Mesothelial cell of epicardium (in vitro differentiated cells): Measurements from ENCODE around the gene WNK2. TPM values are rescaled to one million over a fixed set of nuclear protein-coding genes. Genes with fewer than 3 reads are reported as not detected.

Experiments used
- DNase-seq, 2 experiments: peaks; one replicate each; pipeline ENCODE4 v3.0.0; 2021; ENCODE audit warnings: low spot score in 2 of 2; ENCODE audit not compliant: unreplicated experiment in 2 of 2
- H3K27ac Mint-ChIP-seq: 2 replicates; pipeline ENCODE4 v1.8.0; 2021; ENCODE audit warnings: mixed read lengths
- H3K27me3 Mint-ChIP-seq: 2 replicates; pipeline ENCODE4 v1.8.0; 2021; ENCODE audit warnings: low read depth, mixed read lengths
- H3K36me3 Mint-ChIP-seq: 2 replicates; pipeline ENCODE4 v1.8.0; 2021; ENCODE audit warnings: mixed read lengths
- H3K4me1 Mint-ChIP-seq: 2 replicates; pipeline ENCODE4 v1.8.0; 2021; ENCODE audit warnings: mixed read lengths
- H3K4me3 Mint-ChIP-seq: 2 replicates; pipeline ENCODE4 v1.8.0; 2021; ENCODE audit warnings: mild to moderate bottlenecking, moderate library complexity, mixed read lengths
- H3K9me3 Mint-ChIP-seq: 2 replicates; pipeline ENCODE4 v1.8.0; 2021; ENCODE audit warnings: mixed read lengths
- total RNA-seq: library from RNA; stranded (reverse); gene quantifications from 3 replicates; pipeline ENCODE4 v1.2.1, GENCODE V29; 2021
- TF ChIP-seq, protein P1 (sequence below): fragments of 200-600 bp; sonication (generic); IDR thresholded peaks from one replicate; pipeline ENCODE4 v1.5.0; 2021; ENCODE audit warnings: antibody characterized with exemption; ENCODE audit not compliant: unreplicated experiment

Gene WNK2
- total RNA-seq, 1 donor from 2014 or later, result 66.0 TPM

- H3K27me3 Mint-ChIP-seq, result peaks cover 30% of the 10 kb centered on the region
- TF ChIP-seq, protein P1, sequence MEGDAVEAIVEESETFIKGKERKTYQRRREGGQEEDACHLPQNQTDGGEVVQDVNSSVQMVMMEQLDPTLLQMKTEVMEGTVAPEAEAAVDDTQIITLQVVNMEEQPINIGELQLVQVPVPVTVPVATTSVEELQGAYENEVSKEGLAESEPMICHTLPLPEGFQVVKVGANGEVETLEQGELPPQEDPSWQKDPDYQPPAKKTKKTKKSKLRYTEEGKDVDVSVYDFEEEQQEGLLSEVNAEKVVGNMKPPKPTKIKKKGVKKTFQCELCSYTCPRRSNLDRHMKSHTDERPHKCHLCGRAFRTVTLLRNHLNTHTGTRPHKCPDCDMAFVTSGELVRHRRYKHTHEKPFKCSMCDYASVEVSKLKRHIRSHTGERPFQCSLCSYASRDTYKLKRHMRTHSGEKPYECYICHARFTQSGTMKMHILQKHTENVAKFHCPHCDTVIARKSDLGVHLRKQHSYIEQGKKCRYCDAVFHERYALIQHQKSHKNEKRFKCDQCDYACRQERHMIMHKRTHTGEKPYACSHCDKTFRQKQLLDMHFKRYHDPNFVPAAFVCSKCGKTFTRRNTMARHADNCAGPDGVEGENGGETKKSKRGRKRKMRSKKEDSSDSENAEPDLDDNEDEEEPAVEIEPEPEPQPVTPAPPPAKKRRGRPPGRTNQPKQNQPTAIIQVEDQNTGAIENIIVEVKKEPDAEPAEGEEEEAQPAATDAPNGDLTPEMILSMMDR, result no peak
- H3K27ac Mint-ChIP-seq, result no peak overlapping the region
- DNase-seq, result no peak
- H3K4me3 Mint-ChIP-seq, result no peak overlapping the region
- peaks cover 13% of the 10 kb centered on the region for H3K4me1 Mint-ChIP-seq
- H3K9me3 Mint-ChIP-seq, result no peaks in the 10 kb centered on the region
- H3K36me3 Mint-ChIP-seq, result no peaks in the 10 kb centered on the region
Observed at GRCh38 chr9:93189369-93190132, 5.6 kb downstream of the WNK2 start.

DNA sequence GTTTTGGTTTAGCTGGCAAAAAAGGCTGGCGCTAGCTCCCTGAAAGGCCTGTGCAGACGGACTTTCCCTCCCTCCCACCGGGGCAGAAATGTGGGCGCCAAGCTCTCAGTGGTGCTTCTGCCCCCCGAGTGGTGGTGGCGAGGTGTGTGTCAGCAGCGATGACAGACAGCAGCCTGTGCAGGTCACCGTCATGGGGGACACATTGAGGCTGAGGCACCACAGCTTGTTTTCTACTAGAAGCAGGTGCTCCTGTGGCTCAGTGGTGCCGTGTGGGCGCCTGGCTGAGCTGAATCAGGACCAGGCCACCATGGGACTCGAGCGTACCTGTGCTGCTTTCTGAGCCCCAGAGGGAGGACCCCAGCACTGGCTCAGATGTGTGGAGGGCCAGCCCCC is 6.2 kb downstream of the WNK2 start:
- H3K4me3 Mint-ChIP-seq, result no peak overlapping the region
- no peak for DNase-seq
- H3K27ac Mint-ChIP-seq, result no peak overlapping the region
- H3K36me3 Mint-ChIP-seq, result no peaks in the 10 kb centered on the region
- H3K9me3 Mint-ChIP-seq, result no peaks in the 10 kb centered on the region
- peaks cover 30% of the 10 kb centered on the region for H3K27me3 Mint-ChIP-seq
- H3K4me1 Mint-ChIP-seq, result peaks cover 13% of the 10 kb centered on the region
- TF ChIP-seq, protein P1, result no peak

GRCh38 chr9:93190656-93191353 is 6.9 kb downstream of the WNK2 start:
- TF ChIP-seq, protein P1, result no peak
- no peak overlapping the region for H3K27ac Mint-ChIP-seq
- H3K4me3 Mint-ChIP-seq, result no peak overlapping the region
- DNase-seq, result no peak
- H3K4me1 Mint-ChIP-seq, result peaks cover 10% of the 10 kb centered on the region
- peaks cover 25% of the 10 kb centered on the region for H3K27me3 Mint-ChIP-seq
- H3K9me3 Mint-ChIP-seq, result no peaks in the 10 kb centered on the region
- H3K36me3 Mint-ChIP-seq, result no peaks in the 10 kb centered on the region

DNA sequence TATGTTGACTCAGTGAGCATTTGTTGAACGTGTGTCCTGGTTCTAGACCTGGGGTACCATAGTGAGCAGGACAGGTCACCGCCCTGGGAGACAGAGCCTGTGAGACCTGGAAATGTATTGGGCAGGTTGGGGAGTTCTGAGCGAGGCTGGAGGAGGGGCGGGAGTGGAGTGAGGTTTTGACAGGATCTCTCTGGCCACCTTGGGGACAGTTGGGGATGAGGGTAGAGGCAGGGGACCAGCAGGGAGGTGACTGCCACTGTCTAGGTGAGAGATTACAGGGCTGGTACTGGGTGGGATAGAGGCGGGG is 7.4 kb downstream of the WNK2 start:
- H3K27me3 Mint-ChIP-seq, result peaks cover 20% of the 10 kb centered on the region
- H3K36me3 Mint-ChIP-seq, result no peaks in the 10 kb centered on the region
- DNase-seq, result no peak
- H3K4me3 Mint-ChIP-seq, result no peak overlapping the region
- peaks cover 5% of the 10 kb centered on the region for H3K4me1 Mint-ChIP-seq
- TF ChIP-seq, protein P1, result no peak
- H3K27ac Mint-ChIP-seq, result no peak overlapping the region
- H3K9me3 Mint-ChIP-seq, result no peaks in the 10 kb centered on the region

- Mint-ChIP-seq H3K27ac (no peak overlapping the region), H3K36me3 (no peaks in the 10 kb centered on the region), H3K4me1 (no peaks in the 10 kb centered on the region), H3K27me3 (peaks cover 7% of the 10 kb centered on the region), H3K4me3 (no peak overlapping the region), H3K9me3 (no peaks in the 10 kb centered on the region)
- TF ChIP-seq, protein P1, result no peak
- DNase-seq, result no peak
Observed at GRCh38 chr9:93192721-93193387, 8.9 kb downstream of the WNK2 start.
